ENCODE results near the gene KAT8.

- TF ChIP-seq CTCF (IDR thresholded peaks at IDR 0.05) (no peak), POLR2A (IDR thresholded peaks at IDR 0.05) (no peak)
Measured at GRCh38 chr16:31078597-31079341, 38.7 kb upstream of the KAT8 start.
